ENCODE data around the gene ACOT8. TPM values are rescaled to one million over a fixed set of nuclear protein-coding genes. Genes with fewer than 3 reads are reported as not detected.

Gene ACOT8
- total RNA-seq, 1 experiment from 2014 or later, result 38.1 TPM

DNA sequence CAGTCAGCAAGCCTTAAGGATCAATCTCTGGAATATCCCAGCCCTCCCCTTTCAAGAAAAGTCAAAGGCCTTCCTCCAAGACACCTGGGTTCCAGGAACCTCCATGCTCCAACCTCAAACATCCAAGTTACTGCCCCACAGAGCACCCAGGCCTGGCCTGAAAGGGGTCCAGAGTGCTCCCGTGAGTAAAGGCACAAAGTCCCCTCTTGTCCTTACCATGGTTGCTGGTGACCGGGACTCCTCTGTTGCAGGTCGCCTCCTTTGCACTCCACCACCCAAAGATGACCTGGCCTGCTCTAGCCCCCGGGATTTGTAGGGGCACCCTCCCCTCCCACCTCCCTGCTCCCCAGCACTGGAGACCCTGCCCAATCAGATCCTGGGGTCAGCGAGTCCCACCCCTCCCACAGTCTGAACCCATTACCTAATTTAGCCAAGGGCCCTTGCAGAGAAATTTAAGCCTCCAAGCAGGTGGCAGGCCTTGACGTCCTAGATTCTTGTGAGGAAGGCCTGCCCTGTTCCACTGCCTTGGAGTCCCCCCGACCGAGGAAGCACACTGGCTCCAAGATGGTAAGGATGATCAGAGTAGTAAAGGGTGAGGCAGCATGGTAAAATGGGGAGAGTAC is 30.1 kb downstream of the ACOT8 start, which contains the start of gene TNNC2:
TNNC2 (minus strand) TSS at position 283 of the 623 bp plus-strand sequence; CDS start at position 219, 64 bp downstream.
- Mint-ChIP-seq H3K27me3 (ENCODE audit: low read depth) (peaks cover 23% of the 10 kb centered on the region), H3K4me1 (peaks cover 26% of the 10 kb centered on the region), H3K4me3 (no peak within 1 kb of the TSS), H3K36me3 (no peaks in the 10 kb centered on the region), H3K9me3 (no peaks in the 10 kb centered on the region), H3K27ac (peak within 1 kb of the TSS; percentile 27)
- POLR2A ChIA-PET, result no interaction called here
- ATAC-seq (no peak), DNase-seq (ENCODE audit: low spot score) (no peak)
- CTCF ChIA-PET, result interaction anchor here (0.6 to 1.6 kb wide), 4 partner anchors 13 to 185 kb away, joined by 3 to 6 read pairs (median 5); no protein-coding TSS in a partner anchor
- no peak for TF ChIP-seq TCF7 (CRISPR knock-in tag; IDR thresholded peaks at IDR 0.05; ENCODE audit: low read depth)
- TF ChIP-seq ZNF138 (CRISPR knock-in tag; conservative IDR thresholded peaks at IDR 0.05), result no peak
- no peak for TF ChIP-seq TEAD1 (CRISPR knock-in tag; IDR thresholded peaks at IDR 0.05)
- TF ChIP-seq ZNF416 (CRISPR knock-in tag; IDR thresholded peaks at IDR 0.05), result no peak

DNA sequence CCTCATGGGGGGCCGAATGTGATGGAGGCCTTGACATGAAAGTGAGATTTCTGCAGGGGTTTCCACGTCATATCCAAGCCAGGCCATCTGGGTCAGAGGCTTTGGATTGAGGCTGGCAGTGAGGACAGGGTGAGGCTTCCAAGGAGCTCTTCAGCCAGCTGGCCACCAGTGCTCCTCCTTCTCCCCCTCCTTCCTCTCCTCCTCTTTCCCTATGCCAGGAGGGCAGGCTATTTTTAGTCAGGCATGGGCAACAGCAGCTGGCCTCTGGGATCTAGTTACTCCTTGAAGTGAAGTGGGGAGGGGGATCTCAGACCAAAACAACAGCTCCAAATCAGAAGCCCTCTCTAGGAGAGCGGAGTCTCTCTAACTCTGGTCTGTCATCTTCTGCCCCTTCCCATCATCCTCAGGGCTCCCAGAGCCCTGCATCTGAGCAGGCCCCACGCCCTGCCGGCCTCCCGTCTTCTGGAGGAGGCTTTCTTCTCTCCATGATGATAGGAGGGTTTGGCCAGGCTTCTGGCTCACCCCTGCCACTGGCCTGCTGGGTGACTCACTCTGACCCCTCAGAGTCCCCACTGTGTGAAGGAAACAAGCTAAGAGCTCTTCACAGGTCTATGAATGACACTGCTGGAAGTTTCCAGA is 30.7 kb downstream of the ACOT8 start:
- H3K27ac Mint-ChIP-seq, result peak overlapping the region; percentile 27
- no peak for ATAC-seq
- H3K27me3 Mint-ChIP-seq (ENCODE audit: low read depth), result peaks cover 23% of the 10 kb centered on the region
- CTCF ChIA-PET, result interaction anchor here (0.6 to 1.6 kb wide), 5 partner anchors 13 to 185 kb away, joined by 3 to 6 read pairs (median 5); no protein-coding TSS in a partner anchor
- TF ChIP-seq ZNF396 (CRISPR knock-in tag; IDR thresholded peaks at IDR 0.05; ENCODE audit: borderline replicate concordance), result no peak
- TF ChIP-seq JUN (CRISPR knock-in tag; IDR thresholded peaks at IDR 0.05), result no peak
- no peak for TF ChIP-seq ELF4 (CRISPR knock-in tag; IDR thresholded peaks at IDR 0.05; ENCODE audit: low read depth)
- no peak for TF ChIP-seq GABPB1 (CRISPR knock-in tag; IDR thresholded peaks at IDR 0.05)
- TF ChIP-seq, protein P1, sequence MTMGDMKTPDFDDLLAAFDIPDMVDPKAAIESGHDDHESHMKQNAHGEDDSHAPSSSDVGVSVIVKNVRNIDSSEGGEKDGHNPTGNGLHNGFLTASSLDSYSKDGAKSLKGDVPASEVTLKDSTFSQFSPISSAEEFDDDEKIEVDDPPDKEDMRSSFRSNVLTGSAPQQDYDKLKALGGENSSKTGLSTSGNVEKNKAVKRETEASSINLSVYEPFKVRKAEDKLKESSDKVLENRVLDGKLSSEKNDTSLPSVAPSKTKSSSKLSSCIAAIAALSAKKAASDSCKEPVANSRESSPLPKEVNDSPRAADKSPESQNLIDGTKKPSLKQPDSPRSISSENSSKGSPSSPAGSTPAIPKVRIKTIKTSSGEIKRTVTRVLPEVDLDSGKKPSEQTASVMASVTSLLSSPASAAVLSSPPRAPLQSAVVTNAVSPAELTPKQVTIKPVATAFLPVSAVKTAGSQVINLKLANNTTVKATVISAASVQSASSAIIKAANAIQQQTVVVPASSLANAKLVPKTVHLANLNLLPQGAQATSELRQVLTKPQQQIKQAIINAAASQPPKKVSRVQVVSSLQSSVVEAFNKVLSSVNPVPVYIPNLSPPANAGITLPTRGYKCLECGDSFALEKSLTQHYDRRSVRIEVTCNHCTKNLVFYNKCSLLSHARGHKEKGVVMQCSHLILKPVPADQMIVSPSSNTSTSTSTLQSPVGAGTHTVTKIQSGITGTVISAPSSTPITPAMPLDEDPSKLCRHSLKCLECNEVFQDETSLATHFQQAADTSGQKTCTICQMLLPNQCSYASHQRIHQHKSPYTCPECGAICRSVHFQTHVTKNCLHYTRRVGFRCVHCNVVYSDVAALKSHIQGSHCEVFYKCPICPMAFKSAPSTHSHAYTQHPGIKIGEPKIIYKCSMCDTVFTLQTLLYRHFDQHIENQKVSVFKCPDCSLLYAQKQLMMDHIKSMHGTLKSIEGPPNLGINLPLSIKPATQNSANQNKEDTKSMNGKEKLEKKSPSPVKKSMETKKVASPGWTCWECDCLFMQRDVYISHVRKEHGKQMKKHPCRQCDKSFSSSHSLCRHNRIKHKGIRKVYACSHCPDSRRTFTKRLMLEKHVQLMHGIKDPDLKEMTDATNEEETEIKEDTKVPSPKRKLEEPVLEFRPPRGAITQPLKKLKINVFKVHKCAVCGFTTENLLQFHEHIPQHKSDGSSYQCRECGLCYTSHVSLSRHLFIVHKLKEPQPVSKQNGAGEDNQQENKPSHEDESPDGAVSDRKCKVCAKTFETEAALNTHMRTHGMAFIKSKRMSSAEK (CRISPR knock-in tag; IDR thresholded peaks at IDR 0.05; ENCODE audit: borderline replicate concordance), result no peak
- TF ChIP-seq, protein P2, sequence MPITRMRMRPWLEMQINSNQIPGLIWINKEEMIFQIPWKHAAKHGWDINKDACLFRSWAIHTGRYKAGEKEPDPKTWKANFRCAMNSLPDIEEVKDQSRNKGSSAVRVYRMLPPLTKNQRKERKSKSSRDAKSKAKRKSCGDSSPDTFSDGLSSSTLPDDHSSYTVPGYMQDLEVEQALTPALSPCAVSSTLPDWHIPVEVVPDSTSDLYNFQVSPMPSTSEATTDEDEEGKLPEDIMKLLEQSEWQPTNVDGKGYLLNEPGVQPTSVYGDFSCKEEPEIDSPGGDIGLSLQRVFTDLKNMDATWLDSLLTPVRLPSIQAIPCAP (CRISPR knock-in tag; IDR thresholded peaks at IDR 0.05), result no peak
- TF ChIP-seq ZNF219 (CRISPR knock-in tag; IDR thresholded peaks at IDR 0.05; ENCODE audit: borderline replicate concordance), result no peak
- TF ChIP-seq, protein P3, sequence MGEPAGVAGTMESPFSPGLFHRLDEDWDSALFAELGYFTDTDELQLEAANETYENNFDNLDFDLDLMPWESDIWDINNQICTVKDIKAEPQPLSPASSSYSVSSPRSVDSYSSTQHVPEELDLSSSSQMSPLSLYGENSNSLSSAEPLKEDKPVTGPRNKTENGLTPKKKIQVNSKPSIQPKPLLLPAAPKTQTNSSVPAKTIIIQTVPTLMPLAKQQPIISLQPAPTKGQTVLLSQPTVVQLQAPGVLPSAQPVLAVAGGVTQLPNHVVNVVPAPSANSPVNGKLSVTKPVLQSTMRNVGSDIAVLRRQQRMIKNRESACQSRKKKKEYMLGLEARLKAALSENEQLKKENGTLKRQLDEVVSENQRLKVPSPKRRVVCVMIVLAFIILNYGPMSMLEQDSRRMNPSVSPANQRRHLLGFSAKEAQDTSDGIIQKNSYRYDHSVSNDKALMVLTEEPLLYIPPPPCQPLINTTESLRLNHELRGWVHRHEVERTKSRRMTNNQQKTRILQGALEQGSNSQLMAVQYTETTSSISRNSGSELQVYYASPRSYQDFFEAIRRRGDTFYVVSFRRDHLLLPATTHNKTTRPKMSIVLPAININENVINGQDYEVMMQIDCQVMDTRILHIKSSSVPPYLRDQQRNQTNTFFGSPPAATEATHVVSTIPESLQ (CRISPR knock-in tag; IDR thresholded peaks at IDR 0.05), result no peak
- TF ChIP-seq, protein P4, sequence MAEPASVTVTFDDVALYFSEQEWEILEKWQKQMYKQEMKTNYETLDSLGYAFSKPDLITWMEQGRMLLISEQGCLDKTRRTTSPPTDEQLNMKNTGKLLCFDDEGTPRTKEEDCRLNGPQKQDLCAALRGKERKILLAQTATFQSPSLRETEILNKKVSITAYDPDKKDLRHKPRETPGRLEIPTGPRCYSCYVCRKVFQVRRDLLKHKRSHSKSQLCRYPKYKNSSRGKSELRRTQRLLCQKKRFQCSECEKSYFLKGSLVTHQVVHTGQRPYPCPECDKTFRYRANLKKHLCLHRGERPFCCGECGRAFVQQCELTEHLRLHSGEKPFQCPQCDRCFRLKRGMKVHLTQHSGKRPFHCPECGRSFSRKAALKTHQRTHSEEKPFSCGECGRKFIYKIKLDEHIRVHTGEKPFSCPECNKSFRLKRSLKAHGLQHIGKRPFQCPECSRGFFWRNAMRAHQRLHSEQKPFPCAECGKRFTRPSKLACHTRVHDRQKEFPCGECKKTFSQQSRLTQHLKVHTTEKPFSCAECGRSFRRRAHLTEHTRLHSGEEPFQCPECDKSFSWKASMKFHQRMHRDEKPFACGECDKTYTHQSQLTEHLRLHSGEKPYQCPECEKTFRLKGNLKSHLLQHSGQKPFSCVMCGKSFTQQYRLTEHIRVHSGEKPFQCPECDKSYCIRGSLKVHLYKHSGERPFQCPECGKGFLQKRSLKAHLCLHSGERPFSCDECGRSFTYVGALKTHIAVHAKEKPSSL (CRISPR knock-in tag; conservative IDR thresholded peaks at IDR 0.05), result no peak
- H3K4me1 Mint-ChIP-seq, result peaks cover 26% of the 10 kb centered on the region
- H3K4me3 Mint-ChIP-seq, result no peak overlapping the region
- DNase-seq (ENCODE audit: low spot score), result no peak
- POLR2A ChIA-PET, result interaction anchor here (0.9 kb wide), 1 partner anchor 107 kb away, joined by 3 read pairs; no protein-coding TSS in a partner anchor
- H3K9me3 Mint-ChIP-seq, result no peaks in the 10 kb centered on the region
- H3K36me3 Mint-ChIP-seq, result no peaks in the 10 kb centered on the region
